ENCODE results near the gene ACAD9.

DNA sequence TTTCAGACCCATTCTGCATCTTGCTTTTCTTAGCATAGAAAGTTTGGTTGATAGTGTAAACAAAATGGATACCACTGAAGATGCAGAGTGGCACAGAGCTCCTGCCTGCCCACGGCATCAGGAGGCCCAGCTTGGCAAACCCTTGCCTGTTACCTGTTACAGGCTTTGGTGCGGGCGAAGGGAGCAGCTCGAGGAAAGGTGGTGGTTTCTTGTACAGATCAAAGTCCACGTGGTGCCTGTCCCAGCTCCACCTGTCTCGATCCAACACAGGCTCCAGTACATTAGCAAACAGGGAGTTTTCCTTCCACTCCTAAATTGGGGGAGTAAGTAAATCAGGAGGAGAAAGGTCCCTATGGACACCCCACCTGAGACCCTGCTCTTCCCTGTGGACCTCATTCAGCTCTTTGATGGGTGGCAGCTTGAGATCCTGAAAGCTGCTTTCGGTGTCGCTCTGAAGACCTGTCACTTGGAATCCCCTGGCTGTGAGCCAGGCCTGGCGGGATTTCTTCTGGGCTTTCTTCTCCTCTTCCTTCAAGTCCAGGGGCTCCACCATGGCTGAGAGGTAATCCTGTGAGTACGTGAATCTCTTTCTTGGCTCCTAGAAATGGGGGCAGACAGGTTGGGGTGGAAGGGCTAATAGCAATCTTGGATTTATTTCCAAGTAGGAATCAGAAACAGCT, 35.7 kb downstream of the ACAD9 start:
- TF ChIP-seq, protein P1, sequence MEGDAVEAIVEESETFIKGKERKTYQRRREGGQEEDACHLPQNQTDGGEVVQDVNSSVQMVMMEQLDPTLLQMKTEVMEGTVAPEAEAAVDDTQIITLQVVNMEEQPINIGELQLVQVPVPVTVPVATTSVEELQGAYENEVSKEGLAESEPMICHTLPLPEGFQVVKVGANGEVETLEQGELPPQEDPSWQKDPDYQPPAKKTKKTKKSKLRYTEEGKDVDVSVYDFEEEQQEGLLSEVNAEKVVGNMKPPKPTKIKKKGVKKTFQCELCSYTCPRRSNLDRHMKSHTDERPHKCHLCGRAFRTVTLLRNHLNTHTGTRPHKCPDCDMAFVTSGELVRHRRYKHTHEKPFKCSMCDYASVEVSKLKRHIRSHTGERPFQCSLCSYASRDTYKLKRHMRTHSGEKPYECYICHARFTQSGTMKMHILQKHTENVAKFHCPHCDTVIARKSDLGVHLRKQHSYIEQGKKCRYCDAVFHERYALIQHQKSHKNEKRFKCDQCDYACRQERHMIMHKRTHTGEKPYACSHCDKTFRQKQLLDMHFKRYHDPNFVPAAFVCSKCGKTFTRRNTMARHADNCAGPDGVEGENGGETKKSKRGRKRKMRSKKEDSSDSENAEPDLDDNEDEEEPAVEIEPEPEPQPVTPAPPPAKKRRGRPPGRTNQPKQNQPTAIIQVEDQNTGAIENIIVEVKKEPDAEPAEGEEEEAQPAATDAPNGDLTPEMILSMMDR (IDR thresholded peaks at IDR 0.05): no peak
- TF ChIP-seq POLR2A (IDR thresholded peaks at IDR 0.05; ENCODE audit: low read depth) (no peak), POLR2AphosphoS5 (IDR thresholded peaks at IDR 0.05) (no peak)
